Fibroblast of gingiva (primary cell): ENCODE measurements around the gene CCDC149.
"Not testable (repeated sequence)": the region's sequence is repeated elsewhere in the genome, so short reads cannot be mapped to it uniquely, and the experiment has no call there.

Experiments
- DNase-seq: peaks from one replicate; pipeline ENCODE4 v3.0.0-alpha.2; 2011; ENCODE audit warnings: low read depth

Gene CCDC149

GRCh38 chr4:24917076-24917856 is 4.4 kb upstream of the CCDC149 start:
- no peak for DNase-seq

GRCh38 chr4:24915121-24915922 is 2.5 kb upstream of the CCDC149 start:
- DNase-seq, result no peak

- no peak for DNase-seq
These were observed 1.6 kb upstream of the CCDC149 start for GRCh38 chr4:24914460-24914859.

- DNase-seq, result no peak
These were observed 260 bp upstream of the CCDC149 start for GRCh38 chr4:24913119-24913485.

GRCh38 chr4:24910499-24910898 is 2.3 kb downstream of the CCDC149 start:
- no peak for DNase-seq

GRCh38 chr4:24909606-24910005 is 3.2 kb downstream of the CCDC149 start:
- DNase-seq, result not testable (repeated sequence)

- DNase-seq, result no peak
These were observed 15.2 kb downstream of the CCDC149 start for GRCh38 chr4:24897639-24898038.

GRCh38 chr4:24896977-24897376 is 15.9 kb downstream of the CCDC149 start:
- DNase-seq, result no peak

GRCh38 chr4:24896056-24896455 is 16.8 kb downstream of the CCDC149 start:
- no peak for DNase-seq

- no peak for DNase-seq
These were observed 17.4 kb downstream of the CCDC149 start for GRCh38 chr4:24895461-24895860.

- no peak for DNase-seq
These were observed 18.0 kb downstream of the CCDC149 start for GRCh38 chr4:24894846-24895245.

GRCh38 chr4:24894243-24894642 is 18.6 kb downstream of the CCDC149 start:
- no peak for DNase-seq

- no peak for DNase-seq
These were observed 20.1 kb downstream of the CCDC149 start for GRCh38 chr4:24892778-24893177.

GRCh38 chr4:24892278-24892677 is 20.6 kb downstream of the CCDC149 start:
- DNase-seq, result no peak

GRCh38 chr4:24890561-24891126 is 22.2 kb downstream of the CCDC149 start:
- no peak for DNase-seq

GRCh38 chr4:24889991-24890390 is 22.9 kb downstream of the CCDC149 start:
- no peak for DNase-seq

GRCh38 chr4:24888475-24889344 is 24.1 kb downstream of the CCDC149 start:
- no peak for DNase-seq

GRCh38 chr4:24887881-24888430 is 24.9 kb downstream of the CCDC149 start:
- DNase-seq, result no peak

- no peak for DNase-seq
These were observed 26.2 kb downstream of the CCDC149 start for GRCh38 chr4:24886596-24886995.

GRCh38 chr4:24885342-24885741 is 27.5 kb downstream of the CCDC149 start:
- DNase-seq, result no peak

GRCh38 chr4:24884902-24885301 is 27.9 kb downstream of the CCDC149 start:
- DNase-seq, result no peak
